ENCODE results near the gene TBX1.

The TBX1 gene

DNA sequence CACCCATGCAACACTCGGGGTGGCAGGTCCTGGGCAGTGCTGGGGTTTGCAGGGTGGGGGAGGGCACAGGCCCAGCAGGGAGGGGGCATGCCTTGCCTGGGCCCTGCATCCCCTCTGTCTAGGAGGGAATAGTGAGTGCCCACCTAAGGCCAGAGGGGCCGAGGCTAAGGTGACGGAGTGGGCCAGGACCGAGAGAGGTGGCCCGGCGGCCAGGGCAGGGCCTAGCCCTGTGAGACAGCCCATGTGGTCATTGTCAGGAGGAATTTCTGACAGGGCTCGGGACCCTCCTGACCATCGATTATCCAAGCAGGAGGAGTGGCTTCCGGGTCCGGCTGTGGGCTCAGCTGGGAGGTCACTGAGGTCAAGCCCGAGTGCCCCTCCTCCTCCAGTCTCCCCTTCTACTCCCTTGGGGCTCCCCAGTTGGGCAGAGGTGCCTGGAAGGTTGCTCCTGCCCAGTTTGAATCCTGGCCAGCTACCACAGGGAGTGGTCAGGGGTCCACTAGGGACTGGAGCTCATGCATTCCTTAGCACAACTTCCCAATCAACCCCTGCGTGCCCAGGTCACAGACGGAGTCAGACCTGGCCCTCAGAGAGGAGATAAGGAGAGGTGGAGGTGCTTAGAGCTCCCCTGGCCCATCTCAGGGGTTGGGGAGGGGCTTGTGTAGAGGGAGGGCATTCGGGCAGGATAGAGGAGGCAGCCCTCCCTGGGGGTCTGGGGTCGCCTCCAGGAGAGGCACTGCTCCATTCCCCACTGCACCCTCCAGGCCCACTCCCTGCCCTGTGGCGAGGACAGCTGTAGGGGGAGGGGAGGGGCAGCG lies 22.5 kb upstream of the TBX1 start:
- no peak for DNase-seq (ENCODE audit: low read depth in 1 of 2, low spot score in 1 of 2)

DNA sequence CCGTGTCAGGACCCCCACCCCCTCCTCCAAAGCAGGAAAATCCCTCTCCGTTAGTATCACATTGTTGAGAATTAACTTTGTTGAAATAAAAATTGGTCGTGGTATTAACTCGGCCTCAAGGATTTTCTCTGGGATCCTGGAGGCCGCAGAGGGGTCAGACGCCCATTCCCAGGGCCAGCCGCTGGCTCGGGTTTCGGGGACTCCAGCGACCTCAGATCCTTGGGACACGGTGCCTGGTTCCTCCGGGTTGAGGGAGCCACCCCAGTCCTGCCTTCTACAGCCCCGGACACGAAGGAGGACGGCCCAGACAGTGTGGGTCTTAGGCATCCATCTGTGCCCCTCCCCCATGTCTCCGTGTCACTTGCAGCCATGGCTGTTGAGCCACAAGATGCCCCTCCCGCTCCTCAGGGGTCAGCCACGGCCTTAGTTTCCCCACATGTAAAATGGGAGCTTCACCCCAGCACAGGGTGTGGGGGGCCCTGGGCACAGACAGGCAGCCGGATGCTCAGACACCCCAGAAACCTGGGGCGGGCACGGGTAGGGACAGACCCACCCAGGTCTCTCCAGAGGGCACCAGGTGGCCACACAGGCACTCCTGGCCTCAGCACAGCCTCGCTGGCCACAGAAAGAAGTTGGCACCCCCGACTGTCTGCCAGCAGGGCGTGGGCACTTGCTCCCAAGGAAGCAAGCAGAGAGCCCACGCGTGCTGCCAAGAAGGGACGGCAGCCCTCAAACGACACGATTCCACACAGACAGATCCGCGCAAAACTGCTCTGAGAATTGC lies 21.7 kb upstream of the TBX1 start:
- DNase-seq (ENCODE audit: low read depth in 1 of 2, low spot score in 1 of 2): no peak

DNA sequence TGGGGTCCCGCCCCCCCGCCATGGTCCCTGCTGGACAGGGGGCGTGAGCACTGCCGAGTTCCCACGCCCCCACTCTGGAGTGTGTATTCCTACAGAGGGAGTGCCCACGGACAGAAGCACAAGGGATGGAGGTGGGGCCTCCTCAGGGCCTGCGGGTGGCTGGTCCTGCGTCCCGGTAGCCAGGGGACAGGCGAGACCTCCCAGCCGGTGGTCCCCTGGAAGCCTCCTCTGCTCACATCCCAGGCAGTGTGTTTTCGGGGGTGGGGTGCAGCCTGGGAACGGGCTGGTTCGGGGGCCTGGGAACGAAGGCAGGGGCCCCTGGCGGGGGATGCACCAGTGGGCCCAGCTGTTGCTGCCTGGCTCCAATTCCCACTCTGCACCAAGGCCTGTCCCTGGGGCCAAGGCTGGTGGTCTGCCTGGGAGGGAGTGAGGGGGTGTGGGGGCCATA lies 21.1 kb upstream of the TBX1 start:
- no peak for DNase-seq (ENCODE audit: low read depth in 1 of 2, low spot score in 1 of 2)

DNA sequence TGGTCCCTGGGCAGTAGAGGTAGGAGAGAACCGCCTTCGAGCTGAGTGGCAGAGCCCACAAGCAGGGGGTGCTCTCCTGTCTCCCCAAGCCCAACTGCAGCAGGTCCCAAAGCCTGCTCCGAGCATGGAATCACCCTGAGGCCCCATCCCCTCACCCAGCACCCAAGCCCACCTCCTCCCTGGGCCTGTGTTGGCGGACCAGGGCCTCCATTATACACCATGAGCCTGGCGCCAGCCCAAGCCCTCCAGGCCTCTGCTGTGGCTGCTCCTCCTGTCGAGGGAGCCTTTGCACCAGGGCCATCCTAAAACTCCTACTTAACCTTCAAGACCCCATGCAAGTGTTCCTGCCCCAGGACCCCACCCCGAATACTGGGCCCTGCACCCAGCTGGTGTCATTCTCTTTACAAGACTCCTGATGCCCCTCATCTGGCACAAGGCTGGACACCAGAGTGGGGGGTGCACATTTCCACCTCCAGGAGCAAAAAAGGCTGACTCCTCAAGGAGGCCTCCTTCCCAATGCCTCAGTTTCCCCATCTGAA lies 20.6 kb upstream of the TBX1 start:
- no peak for DNase-seq (ENCODE audit: low read depth in 1 of 2, low spot score in 1 of 2)

DNA sequence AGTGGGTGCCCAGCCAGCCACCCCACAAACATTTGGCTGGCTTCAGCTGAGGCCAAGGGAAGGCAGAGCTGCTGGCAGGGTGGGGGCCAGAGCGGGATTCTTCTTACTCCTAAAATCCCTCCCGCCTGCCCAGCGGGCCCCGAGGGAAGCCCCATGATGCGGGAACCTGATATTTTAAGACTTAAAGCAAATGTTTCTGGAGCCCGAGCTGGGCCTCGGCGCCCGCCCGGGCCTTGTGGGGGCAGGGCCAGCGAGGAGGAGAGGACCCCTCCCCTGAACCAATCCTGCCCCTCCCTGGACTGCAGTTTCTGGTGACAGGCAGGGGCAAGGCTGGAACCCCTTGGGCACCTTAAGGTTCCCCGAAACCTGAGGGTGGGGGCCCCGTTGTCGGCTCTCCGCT lies 20.0 kb upstream of the TBX1 start:
- no peak for DNase-seq (ENCODE audit: low read depth in 1 of 2, low spot score in 1 of 2)

DNA sequence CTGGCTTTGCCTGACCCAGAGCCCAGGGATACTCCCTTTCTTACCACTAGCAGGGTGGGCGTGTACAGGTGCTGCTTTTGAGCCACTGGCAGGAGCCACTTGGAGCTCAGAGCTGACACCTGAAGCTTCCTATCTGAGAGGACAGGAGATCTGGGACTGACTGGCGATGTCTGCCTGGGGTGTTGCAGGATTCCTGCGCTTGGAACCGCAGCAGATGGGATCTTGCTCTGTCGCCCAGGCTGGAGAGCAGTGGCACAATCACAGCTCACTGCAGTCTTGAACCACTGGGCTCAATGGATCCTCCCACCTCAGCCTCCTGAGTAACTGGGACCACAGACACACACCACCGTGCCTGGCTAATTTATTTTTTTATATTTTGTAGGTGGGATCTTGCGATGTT lies 19.5 kb upstream of the TBX1 start:
- DNase-seq (ENCODE audit: low read depth in 1 of 2, low spot score in 1 of 2): no peak

DNA sequence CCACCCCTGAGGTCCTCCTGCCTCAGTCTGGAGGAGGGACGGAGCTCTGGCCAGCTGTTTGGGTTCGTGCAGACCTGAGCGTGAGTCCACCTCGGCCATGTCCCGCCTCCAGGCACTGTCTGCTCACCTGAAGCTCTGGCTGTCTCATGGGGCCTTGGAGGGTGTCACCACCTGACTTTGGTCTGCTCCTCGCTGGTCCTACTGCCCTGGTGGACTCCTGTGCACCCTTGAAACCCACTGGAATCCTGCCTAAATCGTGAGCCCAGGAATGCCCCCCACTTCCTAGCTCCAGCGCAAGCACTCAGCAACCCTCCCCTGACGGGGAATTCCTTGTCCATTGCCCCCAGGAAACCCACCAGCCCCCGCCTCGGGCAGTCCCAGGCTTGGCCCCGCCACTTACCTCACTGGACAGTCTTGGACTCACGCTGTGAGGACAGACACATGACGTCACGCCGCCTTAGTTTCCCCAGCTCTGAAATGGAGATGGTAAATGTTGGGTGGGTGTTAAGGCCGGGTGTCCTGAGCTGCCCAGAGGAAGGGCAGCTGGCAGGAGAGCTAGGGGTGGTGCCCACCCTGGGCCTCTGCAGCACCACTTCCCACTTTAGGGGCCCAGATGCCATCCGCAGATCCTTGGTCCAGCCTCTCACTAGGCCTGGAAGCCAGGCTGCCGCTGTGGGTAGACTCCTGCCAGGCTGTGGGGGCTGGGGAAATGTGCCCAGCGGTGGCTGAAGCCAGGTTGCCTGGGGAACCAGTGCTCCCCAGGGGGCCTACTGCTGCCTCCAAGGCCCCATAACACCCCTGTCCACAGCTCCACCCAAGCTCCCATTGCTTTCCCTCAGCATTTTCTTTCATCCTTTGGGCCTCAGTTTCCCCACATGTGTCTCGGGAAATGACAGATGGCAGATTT lies 18.2 kb upstream of the TBX1 start:
- no peak for DNase-seq (ENCODE audit: low read depth in 1 of 2, low spot score in 1 of 2)

DNA sequence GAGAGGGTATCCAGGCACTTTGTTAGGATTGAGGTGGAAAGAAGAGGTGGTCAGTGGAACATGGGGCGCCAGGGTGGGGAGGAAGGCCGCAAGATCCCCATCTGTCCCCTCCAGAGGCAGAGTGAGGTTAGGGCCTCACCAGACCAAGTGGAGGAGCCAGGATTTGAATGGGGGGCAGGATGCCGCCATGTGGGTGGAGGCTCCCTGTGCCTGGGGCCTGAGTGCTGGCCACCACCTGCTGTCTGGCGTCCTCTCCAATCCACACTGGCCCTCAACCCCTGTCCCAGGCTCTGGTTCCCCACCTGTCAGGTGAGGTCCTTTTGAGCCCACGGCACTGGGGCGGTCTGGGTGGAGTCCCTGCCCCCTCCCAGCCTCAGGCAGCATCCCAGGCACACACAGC lies 17.5 kb upstream of the TBX1 start:
- DNase-seq (ENCODE audit: low read depth in 1 of 2, low spot score in 1 of 2): no peak

DNA sequence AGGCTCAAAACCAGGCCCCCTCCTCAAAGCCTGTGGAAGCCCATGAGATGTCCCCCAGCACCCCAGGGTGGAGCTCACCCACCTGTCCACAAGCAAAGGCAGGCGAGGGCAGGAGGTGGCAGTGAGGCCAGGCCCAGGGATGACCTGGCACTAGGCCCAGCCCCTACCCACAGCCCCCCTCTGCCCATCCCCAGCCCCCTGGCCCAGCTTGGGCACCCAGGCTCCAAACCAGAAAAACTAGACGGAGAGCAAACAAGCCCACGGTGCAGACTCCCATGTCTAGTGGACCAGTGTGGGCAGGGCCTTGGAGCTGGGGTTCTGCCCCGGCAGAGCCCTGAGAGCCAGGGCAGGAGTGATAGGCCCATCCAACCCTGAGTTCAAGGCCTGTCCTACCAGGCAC lies 16.9 kb upstream of the TBX1 start:
- no peak for DNase-seq (ENCODE audit: low read depth in 1 of 2, low spot score in 1 of 2)

DNA sequence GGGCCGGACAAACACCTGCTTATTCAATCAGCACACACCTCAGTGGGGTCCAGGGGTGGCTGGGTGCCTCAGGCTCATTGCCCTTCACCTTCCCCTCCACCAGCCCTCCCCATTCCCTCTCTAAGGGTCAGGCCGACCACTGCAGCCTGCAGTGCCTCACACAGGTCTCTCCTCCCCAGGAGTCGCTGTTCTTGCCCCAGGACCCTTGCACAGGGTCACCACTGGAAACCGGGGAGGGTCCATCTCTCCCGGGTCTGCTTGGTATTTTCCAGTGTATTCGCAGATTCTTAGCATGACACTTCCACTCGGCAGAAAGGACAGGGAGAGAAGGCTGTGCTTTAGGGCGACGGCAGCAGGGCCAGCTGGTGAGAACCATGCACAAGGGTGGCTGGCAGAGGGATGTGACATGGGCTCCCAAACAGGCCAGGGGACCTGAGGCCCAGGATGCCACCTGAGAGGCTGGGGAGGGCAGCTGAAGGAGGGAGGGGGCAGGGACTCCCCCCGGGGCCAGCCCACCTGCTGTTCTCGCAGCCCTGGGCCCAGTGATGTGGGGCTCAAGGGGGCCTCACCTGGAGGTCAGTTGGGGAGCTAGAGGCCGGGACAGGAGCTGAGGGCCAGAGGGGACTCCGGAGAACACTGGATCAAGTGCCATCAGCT lies 16.1 kb upstream of the TBX1 start:
- no peak for DNase-seq (ENCODE audit: low read depth in 1 of 2, low spot score in 1 of 2)

DNA sequence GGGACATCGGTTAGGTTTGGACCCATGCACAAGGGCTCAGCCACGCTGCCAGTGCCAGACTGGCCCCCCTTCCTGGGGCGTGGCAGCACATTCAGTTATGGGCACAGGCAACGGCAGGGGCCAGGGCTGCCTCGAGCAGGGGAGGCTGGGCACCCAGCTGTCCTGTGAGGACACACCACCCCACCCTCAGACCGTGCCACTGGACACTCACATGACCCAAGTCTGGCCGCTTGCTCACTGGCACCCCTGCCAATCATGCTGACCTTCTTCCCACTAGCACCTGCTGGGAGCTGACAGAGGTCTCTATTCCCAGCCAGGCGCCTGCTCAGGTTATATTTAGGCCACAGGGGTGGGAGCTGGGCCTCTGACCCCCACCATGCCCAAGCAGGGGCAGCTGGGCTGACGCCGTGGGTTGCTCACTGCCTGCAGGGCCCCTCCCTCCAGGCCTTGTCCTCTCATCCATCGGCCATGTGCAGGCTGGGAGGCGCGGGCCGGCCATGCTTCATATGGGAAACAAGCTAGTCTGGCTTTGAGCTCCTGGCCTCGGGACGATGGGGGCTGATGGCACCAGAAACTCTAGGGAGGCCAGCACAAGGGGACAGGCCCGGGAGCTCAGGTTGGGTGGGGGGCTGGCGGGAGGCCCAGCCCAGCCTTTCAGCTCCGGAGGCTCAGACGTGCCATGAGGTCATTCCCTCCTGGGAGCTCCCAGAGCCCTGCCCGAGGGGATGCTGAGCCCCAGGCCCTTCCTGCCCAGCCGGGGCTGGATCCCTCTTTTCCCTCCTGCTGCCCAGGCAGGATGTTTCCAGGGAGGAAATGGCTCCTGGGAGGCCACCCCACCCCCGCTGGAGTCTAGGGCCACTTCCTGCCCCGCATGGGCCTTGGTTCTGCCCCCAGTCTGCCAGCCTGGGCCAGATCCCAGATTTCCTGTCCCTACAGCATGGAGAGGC lies 15.2 kb upstream of the TBX1 start:
- DNase-seq (ENCODE audit: low read depth in 1 of 2, low spot score in 1 of 2): no peak

DNA sequence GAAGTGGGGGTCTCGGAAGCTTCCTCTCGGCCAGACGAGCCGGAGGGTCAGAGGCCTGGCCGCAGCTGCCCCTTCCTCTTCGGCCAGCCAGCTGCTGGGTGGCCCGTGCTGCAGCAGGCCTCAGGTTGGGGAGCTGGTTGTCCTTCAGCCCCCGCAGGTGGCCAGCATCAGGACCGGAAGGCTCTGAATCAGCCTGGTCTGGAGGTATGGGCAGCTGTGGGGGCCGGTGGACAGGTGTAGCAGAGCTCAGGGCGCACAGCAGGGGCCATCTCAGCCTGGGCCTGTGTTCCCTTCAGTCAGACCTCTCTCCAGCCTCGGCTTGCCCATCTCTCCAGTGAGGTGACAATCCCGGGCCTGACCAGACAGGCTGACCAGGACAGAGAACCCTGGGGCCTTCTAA lies 13.9 kb upstream of the TBX1 start:
- no peak for DNase-seq (ENCODE audit: low read depth in 1 of 2, low spot score in 1 of 2)

DNA sequence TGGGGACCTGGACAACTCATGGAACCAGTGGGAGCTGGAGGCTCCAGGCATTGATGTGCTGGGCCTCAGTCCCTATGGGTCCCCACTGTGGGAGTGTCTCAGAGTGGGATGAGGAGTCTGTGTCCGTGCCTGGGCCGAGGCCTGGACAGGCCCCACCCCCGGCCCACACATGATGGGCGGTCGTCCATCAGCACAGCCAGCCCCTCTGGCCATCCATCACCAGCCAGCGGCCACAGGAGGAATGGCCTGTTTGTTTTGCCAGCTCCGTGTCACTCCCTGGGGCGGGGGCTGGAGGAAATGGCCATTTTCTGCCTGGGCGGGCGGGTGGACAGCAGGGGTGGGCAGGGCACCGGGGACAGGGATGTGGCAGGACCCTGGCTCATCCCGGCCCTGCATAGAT lies 13.0 kb upstream of the TBX1 start:
- no peak for DNase-seq (ENCODE audit: low read depth in 1 of 2, low spot score in 1 of 2)

DNA sequence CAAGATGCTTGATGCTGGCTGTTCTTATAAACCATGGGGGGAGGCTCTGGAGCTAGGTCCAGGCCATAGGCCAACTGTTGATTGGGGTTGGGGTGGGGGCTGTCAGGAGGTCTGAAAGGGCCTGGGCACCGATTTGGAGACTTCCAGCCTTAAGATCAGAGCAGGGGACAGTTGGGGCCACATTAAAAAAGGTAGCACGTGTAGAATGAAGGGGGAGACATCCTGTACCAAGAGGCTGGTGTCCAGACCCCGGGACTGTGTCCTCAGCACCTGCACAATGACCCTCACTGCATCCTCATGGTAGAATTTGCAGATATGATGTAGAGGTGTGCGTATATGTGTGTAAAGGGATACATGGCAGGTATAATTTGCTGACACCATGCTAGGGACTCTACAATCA lies 12.4 kb upstream of the TBX1 start:
- DNase-seq (ENCODE audit: low read depth in 1 of 2, low spot score in 1 of 2): no peak

DNA sequence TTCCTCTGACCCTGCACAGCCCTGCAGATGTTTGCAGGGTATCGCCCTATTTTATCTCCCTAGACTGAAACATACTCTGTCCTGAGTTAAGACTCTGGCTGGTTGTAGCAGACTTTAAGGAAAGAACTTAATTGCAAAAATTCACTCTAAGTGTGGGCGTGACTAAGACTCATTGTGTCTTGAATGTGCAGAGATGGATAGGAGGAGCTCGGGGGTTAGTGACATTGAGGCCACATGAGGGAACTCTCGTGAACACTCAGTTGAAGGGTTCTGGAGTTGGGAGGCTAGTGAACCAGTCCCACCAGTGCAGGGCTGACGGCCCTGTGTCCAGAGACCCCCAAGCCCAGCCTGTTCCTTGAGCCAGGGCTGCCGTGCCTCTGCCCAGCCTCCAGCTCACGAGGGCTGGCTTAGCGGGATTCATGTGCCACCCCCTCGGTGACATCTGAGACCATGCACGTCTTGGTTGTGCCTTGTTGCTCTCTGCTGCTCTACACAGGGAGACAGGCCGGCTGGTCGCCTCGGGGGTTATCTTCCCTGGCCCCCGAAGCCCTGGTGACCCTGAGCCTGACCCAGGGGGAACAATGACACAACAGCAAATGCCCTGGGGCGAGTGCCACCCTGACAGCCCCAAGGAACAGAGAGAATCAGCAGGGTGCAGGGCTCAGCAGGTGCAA lies 11.4 kb upstream of the TBX1 start:
- no peak for DNase-seq (ENCODE audit: low read depth in 1 of 2, low spot score in 1 of 2)

DNA sequence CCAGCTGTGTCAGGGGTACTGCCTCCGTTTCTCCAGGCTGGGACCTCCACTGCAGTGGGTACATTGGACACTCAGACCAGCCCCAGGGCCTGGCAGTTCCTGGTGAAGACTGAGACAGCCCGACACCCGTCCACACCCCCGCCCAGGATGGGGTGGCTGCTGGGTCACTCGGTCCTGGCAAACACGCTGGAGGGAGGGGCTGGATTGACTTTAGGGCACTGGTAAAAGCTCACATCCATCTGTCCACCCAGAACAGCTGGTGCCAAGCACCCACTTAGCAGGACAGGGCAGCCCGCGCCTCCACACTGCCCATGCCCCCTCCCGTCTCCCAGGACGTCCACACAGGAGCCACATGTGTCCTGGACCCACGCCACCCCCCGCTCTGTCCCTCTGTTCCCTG lies 10.7 kb upstream of the TBX1 start:
- DNase-seq (ENCODE audit: low read depth in 1 of 2, low spot score in 1 of 2): no peak

DNA sequence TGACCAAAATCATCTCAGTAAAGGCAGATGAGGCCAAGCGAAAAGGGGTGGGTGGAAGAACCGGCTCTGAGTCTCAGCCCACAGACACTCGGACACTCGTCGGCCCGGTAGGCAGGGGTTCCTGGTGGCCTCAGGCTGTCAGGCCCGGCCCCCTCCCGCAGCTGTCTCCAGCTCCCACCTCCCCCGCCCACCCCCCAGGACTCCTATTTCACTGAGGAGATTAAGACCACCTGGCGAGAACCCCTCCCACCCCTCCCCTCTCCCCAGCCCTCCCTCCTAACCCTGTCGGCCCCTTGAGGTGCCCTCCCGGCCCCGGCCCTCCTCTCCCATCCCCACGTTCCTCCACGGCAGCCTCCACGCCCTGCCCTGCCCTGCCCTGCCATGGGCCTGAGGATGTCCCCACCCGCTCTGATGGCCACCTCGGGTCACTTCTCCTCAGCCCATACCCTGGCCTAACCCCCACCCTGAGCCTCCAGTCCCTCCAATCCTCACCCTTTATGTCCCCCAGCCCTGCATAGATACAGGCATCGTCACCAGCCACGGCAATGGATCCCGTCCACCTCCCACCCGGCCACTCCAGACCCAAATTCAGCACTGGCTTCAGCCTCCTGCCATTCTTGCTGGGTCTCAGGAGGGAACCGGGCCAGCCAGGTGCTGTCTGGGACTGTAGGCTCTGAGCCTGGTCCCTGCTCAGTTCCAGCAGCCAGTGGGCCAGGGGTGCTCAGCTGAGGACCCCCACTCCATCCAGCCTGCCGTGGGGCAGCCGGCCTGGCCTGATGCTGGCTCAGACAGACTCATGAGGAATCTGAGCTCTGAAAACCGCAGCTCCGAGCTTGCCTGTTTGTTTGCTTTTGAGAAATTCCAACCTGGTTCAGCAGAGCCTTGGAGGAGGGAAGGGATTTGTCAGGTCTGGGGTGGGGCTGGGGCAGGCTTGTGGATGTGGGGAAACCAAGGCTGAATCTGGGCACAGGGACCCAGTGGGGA lies 9.8 kb upstream of the TBX1 start:
- DNase-seq (ENCODE audit: low read depth in 1 of 2, low spot score in 1 of 2): no peak

Data from activated CD4-positive, alpha-beta T cell treated with anti-CD3 and anti-CD28 coated beads, Interleukin-2, amount 50 U/mL, for 24 hours (primary cell).